NCI-H146 treated with DMSO at 0.1 percent for 48 hours (cell line): ENCODE data around the gene ADGRG1.
A peak's percentile ranks its signal among the peaks of the same experiment; 100 is the strongest.

ENCODE experiments used
- DNase-seq: peaks from one replicate; lab custom pipeline; 2025; ENCODE audit not compliant: unreplicated experiment; lab: John Stamatoyannopoulos, UW

The ADGRG1 gene

DNA sequence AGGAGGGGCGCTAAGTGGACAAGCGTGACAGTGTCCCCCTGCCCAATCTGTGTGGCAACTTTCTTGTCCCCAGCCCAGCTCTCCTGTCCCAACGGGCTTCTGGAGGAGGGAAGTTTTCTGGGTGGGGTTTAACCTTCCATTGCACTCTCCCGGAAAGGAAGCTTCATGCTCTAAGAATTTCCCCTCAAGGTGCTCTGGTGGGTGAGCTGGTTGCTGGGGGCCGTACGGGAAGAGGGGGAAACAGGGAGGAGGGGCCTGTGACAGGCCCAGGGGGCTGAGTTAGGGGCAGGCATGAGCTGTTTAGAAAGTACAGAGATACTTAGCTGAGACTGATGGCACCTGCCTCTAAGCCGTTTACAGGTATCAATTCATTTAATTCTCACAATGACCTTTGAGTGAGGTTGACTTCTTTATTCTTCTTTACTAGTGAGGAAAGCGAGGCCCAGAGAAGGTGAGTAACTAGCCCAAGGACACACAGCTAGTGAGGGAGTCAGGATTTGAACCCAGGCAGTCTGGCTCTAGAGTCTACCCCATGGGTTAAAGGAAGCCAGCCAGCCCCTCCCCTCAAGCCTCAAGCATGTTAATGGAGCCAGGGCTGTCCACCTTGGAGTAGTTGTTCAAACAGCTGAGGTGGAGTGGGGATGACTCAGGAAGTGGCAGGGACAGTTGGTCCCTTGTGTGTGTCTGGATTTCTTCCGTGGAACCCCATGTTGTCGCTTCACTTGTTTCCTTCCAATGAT, 18.9 kb downstream of the ADGRG1 start:
- DNase-seq = no peak

DNA sequence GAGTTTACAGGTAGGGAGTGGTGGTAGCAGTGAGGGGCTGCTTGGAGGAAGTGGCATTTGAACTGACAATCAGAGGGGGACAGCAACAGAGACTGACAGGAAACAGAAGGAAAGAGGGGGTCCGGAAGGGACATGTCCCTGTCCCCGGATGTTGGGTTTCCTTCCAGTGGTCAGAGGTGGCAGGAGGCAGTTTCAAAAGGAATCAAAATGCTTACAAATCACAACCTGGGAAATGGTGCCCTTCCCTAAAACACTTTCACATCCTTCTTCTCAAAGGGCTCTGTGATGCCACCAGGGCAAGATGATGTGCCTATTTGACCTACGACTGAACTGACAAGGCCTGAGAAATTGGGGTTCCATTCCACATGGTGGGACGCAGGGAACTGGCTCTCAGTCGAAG, 19.7 kb downstream of the ADGRG1 start:
- DNase-seq = no peak

DNA sequence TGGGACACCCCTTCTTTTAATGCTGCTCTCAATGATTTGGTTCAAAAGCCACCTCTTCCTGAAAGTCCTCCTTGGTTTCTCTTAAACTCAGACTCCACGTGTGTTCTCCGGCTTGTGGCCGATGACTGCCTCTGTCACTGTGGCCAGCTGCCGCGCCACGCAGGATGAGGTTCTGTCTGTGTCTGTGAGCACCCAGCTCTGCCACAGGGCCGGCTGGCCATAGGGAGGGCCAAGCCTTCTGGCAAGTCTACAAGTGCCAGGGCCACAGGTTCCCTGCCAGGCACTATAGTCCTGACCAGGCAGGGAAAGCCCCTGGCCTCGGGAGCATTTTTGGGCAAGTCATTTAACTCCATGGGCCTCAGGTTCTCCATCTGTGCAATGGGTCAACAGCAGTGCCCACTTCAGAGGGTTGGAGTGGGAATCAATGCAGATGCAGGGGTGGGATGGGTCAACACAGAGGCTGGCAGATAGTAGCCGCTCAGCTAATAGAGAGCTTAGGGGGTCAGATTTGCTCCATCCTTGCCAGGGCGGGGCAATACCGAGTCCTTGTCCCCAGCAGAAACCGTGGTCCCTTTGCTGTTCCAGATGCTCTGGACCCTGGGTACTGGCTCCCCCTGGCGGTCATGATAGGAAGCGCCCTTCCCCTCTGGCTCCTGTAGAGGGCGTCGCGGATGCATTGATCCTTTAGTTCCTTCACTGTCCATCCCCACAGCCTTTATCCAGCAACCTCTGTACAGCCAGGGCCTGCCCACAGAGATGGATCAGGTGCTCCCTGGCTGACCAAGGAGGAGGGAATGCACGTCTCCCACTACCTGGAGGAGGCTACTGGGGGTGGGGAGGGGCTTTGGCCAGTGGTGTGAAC, 20.4 kb downstream of the ADGRG1 start:
- DNase-seq = peak; percentile 29

DNA sequence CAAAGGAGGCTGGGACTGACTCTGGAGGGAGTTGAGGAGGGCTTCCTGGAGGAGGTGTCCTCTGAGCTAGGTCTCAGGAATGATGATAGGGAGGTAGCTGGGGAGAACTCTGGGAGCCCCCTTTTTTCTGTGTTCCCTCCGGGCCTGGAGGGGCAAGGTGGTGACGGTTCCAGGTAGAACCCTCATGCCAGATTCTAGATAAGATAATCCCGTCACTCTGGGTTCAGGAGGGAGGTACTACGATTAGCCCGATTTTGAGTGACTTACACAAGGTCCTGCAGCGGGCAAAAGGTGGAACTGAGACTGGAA, 21.0 kb downstream of the ADGRG1 start:
- DNase-seq = no peak

DNA sequence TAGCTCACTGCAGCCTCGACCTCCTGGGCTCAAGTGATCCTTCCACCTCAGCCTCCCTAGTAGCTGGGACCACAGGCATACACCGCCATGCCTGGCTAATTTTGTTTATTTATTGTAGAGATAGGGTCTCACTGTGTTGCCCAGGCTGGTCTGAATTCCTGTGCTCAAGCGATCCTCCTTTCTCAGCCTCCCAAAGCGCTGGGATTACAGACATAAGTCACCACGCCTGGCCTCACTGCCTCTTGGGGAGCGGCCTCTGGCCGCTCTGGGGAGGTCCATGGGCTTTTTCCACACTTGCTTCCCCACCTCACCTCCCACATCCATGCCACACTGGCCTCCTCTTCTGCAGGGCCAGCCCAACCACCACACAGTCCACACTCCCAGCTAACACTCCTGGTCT, 21.4 kb downstream of the ADGRG1 start:
- no peak for DNase-seq

DNA sequence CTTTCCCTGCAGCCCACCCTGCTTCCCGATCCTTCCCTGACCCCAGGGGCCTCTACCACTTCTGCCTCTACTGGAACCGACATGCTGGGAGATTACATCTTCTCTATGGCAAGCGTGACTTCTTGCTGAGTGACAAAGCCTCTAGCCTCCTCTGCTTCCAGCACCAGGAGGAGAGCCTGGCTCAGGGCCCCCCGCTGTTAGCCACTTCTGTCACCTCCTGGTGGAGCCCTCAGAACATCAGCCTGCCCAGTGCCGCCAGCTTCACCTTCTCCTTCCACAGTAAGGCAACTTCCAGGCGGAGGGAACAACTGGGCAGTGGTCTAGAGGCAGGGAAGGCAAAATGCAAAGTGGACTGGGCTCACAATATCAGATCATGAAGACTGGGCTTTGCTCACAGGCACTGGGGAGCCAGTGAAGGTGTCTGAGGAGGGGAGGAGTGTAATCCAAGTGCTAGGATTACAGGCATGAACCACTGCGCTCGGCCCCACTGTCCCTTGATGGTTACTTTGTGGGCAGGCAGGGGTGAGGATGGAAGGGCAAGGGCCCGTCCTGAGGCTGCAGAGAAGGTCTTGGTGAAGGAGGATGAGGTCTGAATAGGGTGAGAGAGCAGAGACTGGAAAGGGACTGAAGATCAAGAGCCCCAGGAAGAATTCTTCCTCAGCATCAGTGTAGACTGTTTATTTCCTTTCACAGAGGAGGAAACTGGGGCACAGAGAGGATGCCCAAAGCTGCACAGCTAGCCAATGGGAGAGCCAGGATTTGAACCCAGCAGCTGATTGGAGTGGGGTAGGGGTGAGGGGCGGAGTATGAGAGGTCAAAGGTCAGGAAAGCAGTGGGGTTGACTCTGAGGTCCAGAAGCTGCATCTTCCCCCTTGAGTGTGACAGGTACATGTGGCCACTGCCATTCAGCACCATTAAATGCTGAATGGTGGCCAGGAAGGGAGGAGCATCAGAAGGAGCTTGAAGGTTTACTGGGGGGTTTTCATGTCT, 23.2 kb downstream of the ADGRG1 start:
- no peak for DNase-seq

DNA sequence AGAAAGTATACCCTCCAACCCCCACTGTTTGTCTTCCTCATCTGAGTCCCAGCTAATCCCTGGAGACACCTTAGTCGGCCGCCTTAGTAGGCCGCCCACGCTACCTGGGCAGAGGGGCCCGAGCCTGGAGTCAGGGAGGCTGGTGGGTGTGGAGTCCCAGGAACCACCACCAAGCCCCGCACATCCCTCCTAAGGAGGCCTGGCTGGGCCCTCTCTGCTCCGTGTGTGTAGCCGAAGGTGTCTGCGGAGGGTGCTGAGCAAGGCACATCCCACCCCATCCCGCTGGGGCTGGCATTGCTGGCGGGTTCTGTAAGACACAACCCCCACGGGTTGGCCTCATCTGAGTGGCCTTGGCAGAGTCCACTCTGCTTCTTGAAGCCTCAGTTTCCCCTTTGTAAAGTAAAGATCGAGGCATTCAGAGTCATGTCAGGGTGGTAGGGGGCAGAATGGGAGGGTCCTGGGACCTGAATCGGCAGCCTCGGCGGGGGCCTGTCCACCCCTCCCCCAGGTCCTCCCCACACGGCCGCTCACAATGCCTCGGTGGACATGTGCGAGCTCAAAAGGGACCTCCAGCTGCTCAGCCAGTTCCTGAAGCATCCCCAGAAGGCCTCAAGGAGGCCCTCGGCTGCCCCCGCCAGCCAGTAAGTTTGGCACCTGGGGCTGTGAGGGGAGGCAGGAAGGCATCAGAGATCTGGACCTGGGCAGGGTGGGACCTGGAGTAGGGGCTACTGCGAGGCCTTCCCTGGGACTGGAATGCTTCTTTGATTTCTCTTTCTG, 24.5 kb downstream of the ADGRG1 start:
- no peak for DNase-seq

DNA sequence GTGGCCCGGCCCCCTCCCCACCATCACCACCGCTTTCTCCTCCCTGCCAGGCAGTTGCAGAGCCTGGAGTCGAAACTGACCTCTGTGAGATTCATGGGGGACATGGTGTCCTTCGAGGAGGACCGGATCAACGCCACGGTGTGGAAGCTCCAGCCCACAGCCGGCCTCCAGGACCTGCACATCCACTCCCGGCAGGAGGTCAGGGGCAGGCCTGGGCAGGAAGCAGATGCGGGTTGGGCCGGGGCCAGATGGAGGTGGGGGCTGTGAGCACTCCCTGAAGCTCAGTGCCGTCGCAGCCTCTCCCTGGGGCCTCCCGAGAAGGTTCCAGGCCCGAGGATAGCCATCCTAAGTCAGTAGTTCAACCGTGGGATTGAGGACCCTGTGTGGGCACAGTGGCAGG, 25.5 kb downstream of the ADGRG1 start:
- no peak for DNase-seq

DNA sequence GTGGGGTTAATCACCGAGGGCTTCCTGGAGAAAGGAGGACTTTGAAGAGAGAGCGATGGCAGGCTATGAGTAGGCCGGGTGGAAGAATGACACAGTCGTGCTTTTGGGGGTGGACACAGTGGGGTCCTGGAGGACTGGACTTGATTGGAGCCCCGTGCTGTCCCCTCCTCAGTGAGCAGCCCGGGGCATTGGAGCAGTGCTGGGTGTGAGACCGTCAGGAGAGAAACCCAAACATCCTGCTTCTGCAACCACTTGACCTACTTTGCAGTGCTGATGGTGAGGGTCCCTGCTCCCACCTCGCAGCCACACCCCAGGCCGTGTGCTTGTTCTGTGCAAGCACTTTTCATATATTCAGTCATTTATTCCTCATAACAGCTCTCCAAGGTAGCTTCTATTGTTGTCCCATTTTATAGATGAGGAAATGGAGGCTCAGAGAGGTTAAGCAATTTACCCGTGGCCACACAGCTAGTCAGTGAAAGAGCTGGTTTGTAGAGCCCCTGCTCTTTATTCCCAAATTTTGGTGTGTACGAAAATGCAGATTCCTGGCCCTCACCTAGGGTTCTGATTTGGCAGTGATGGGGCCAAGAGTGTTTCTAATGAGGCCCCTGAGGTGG, 28.0 kb downstream of the ADGRG1 start:
- no peak for DNase-seq

DNA sequence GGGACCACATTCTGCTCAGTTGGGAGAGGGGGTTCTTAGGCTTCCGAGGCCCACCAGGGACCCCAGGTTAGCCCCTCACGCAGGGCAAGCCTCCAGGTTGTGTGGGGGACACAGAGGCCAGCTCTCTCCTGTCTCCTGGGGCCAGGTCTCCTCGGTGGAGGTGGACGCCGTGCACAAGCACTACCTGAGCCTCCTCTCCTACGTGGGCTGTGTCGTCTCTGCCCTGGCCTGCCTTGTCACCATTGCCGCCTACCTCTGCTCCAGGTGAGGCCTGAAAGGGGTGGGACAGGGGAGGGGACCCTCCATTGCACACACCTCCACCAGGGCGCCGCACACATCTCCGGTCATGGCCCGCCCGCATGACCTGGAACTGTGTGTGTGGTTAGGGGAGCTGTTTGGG, 28.8 kb downstream of the ADGRG1 start:
- DNase-seq = no peak

DNA sequence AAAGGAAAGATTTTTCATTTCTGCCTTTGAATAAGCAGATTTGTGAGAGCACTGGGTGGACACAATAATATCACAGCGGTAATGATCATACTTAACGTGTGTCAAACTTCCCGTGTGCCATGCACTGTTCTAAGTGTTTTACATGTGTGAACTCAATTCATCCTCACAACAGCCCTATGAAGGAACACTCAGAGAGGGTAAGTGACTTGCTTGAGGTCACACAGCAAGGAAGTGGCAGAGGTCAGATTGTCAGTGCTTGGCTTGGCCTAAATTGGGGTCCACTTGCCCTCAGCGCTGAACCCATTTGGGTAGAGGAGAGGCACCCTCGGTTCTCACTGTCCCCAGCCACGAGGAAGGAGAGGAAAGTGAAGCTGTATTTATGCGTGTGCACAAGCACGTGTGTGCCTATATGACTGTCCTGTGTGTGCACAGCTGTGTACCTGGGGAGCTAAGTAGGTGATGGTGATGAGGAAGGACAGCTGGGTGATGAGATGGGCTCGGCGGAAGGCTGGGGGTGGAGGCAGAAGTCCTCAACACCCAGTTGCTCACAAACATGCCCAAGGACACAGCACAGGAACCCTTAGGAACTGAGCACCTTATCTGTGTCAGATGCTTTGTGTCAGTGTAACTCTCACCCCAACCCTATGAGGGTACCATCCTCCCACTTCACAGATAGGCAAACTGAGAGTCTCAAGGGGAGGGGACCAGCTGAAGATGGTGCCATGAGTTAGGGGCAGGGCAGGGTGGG, 29.9 kb downstream of the ADGRG1 start:
- no peak for DNase-seq

DNA sequence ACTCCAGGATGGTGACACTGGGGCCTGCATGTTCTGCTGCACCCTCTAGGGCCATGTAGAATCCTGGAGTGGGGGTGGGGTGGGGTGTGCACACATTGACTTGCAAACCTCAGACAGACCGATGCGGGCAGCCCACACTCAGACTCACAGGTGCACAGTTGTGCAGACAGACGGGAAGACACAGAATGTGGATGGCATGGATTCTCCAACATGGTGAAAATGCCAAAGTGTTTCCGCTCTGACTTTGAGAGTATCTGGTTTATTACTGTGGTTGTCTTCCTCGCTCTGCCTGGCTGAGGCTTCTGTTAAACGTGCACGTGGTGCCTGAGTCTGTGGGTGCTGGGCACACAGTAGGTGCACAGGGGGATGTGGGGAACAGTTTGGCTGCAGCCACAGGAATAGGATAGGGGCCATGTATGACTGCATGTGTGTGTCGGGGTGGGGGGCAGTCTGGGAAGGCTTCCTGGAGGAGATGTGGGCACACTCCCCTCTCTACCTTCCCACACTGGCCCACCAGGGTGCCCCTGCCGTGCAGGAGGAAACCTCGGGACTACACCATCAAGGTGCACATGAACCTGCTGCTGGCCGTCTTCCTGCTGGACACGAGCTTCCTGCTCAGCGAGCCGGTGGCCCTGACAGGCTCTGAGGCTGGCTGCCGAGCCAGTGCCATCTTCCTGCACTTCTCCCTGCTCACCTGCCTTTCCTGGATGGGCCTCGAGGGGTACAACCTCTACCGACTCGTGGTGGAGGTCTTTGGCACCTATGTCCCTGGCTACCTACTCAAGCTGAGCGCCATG, 30.6 kb downstream of the ADGRG1 start:
- DNase-seq = no peak

DNA sequence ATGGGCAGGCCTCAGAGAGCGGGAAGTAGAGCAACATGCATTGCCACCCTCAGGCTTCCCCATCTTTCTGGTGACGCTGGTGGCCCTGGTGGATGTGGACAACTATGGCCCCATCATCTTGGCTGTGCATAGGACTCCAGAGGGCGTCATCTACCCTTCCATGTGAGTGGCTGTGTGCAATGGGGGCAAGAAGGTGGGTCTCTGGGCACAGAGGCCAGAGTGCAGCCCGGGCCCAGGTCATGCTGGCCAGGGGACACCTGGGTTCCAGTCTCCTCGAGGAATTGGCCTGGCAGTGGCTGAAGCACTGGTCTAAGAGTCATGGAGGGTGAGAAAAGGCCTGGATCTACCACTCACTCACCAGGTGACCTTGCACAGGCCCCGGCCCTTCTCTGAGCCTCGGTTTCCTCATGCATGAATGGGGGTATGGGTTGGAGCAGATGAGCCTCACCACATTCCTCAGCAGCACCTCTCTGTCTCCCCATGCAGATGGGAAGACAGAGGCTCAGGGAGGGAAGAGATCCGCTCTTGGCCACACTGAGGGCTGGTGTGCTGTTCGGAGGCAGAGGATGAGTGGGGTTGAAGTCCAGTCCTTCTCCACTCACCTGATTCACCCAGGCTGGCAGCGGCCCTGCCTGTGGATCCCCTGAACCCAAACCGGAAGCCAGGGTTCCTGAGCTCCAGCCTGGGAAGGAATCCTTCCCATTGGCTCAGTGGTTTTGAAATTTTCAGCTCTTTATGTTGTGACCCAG, 32.5 kb downstream of the ADGRG1 start:
- DNase-seq = no peak

DNA sequence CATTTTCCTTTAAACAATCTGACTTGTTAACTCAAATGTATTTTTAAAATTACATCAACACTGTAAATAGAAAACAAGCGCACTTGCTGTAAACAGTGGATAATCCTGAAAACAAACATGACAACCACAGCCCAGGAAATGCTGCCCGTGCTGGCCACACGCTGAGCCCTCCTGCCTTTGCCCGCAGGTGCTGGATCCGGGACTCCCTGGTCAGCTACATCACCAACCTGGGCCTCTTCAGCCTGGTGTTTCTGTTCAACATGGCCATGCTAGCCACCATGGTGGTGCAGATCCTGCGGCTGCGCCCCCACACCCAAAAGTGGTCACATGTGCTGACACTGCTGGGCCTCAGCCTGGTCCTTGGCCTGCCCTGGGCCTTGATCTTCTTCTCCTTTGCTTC, 33.1 kb downstream of the ADGRG1 start:
- no peak for DNase-seq

DNA sequence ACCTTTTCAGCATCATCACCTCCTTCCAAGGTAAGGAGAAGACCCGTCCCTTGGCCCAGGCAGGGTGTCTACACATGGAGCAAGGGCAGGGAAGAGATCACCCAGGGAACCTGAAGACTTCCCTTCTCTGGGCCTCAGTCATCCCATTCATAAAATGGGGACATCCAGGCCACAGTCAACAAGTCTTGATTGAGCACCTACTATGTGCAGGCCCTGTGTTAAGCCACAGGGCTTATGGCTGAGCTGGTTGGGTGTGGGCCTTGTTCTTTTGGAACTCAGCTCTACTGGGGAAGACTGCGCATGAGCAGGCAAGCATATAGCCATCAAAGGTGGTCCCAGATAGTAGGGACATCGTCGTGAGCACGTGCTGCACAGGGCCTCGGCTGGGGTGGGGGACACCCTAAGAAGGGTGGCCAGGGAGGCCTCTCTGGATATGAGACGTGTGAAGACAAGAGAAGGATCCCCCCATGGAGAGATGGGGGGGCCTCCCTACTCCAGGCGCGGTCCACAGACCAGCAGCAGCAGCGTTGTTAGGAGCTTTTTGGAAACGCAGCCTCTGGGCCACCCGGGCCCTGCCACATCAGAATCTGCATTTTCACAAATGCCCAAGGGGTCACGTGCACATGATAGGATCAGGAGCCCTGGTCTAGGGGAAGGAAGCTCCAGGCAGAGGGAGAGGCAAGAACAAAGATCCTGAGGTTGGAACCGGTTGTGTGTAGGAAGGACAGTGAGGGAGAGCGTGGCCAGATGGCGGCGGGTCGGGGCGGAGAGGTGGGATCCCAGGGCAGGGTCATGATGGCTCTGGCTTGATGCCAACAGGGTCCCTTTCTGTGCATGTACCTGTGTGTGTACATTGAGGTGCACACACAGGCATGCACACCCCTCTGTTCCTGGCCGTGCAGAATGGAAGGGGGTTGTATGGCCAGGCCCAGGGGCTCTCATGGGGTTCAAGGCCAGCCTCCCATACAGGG, 33.8 kb downstream of the ADGRG1 start:
- DNase-seq = no peak

DNA sequence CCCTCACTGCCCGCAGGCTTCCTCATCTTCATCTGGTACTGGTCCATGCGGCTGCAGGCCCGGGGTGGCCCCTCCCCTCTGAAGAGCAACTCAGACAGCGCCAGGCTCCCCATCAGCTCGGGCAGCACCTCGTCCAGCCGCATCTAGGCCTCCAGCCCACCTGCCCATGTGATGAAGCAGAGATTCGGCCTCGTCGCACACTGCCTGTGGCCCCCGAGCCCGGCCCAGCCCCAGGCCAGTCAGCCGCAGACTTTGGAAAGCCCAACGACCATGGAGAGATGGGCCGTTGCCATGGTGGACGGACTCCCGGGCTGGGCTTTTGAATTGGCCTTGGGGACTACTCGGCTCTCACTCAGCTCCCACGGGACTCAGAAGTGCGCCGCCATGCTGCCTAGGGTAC, 35.0 kb downstream of the ADGRG1 start:
- DNase-seq = no peak
